HL-60 (cell line): ENCODE data around the gene MORN5.

Experiments
- DNase-seq, 2 experiments: peaks; one replicate each; pipeline ENCODE4 v3.0.0-alpha.2; 2010 to 2020; ENCODE audit warnings: low read depth in 1 of 2, low spot score in 1 of 2
- H3K27ac ChIP-seq: fragments of 250-450 bp; sonication (Bioruptor Pico); replicated peaks from 2 replicates; pipeline ENCODE4 v1.5.1; 2020; ENCODE audit warnings: mild to moderate bottlenecking, moderate library complexity
- H3K27me3 ChIP-seq: fragments of 250-450 bp; sonication (Bioruptor Pico); 2 replicates; pipeline ENCODE4 v1.5.1; 2021; ENCODE audit warnings: mild to moderate bottlenecking, moderate library complexity; ENCODE audit not compliant: insufficient read depth, poor library complexity, severe bottlenecking
- H3K4me3 ChIP-seq: replicated peaks from 2 replicates; pipeline ENCODE4 v1.5.1; 2011; ENCODE audit warnings: mild to moderate bottlenecking, control low read depth, low read length; ENCODE audit not compliant: insufficient read depth
- GABPA ChIP-seq: IDR thresholded peaks from 2 replicates; pipeline ENCODE4 v1.6.1; 2012; ENCODE audit warnings: low read depth
- POLR2AphosphoS5 ChIP-seq: IDR thresholded peaks from 2 replicates; pipeline ENCODE4 v1.6.1; 2012; ENCODE audit warnings: low read depth
- REST ChIP-seq: IDR thresholded peaks from 2 replicates; pipeline ENCODE4 v1.6.1; 2012; ENCODE audit warnings: low read depth; ENCODE audit not compliant: insufficient replicate concordance
- SPI1 ChIP-seq: IDR thresholded peaks from 2 replicates; pipeline ENCODE4 v1.6.1; 2012; ENCODE audit warnings: low read depth, mild to moderate bottlenecking, borderline replicate concordance
- TF ChIP-seq, protein P1 (sequence below): IDR thresholded peaks from one replicate; pipeline ENCODE4 v1.5.1; 2011; ENCODE audit warnings: low read length, control low read depth, inconsistent platforms; ENCODE audit not compliant: insufficient read depth

Gene MORN5

DNA sequence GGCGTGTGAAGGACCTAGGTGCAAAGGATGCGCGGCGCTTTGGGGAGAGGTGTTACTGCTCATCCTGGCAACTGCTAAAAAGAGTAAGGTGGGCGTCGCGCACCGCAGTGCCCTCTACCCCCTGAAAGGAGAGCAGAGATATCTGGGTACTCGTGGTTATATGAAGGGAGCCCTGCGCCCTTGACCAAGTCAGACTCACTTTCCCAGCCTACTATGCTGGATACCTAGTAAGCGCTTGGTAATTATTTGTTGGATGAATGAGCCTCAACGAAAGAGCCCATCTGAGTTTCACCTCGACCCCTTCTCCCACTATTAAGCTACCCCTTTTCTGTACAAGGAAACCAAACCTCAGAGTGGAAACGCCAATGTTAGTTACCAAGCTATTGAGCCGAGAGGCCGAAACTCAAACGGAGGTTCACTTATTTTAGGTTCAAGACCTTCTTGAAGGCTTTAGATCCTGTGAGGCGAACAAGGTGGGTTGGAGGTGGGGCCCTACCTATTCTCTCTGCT lies 61.0 kb downstream of the MORN5 start:
- TF ChIP-seq REST = no peak
- TF ChIP-seq, protein P1, sequence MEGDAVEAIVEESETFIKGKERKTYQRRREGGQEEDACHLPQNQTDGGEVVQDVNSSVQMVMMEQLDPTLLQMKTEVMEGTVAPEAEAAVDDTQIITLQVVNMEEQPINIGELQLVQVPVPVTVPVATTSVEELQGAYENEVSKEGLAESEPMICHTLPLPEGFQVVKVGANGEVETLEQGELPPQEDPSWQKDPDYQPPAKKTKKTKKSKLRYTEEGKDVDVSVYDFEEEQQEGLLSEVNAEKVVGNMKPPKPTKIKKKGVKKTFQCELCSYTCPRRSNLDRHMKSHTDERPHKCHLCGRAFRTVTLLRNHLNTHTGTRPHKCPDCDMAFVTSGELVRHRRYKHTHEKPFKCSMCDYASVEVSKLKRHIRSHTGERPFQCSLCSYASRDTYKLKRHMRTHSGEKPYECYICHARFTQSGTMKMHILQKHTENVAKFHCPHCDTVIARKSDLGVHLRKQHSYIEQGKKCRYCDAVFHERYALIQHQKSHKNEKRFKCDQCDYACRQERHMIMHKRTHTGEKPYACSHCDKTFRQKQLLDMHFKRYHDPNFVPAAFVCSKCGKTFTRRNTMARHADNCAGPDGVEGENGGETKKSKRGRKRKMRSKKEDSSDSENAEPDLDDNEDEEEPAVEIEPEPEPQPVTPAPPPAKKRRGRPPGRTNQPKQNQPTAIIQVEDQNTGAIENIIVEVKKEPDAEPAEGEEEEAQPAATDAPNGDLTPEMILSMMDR = no peak
- TF ChIP-seq SPI1 = no peak
- TF ChIP-seq POLR2AphosphoS5 = no peak
- no peak for TF ChIP-seq GABPA
- DNase-seq = no peak
- Histone ChIP-seq H3K27ac (no peak overlapping the region), H3K4me3 (no peak overlapping the region), H3K27me3 (peaks cover 58% of the 10 kb centered on the region)

DNA sequence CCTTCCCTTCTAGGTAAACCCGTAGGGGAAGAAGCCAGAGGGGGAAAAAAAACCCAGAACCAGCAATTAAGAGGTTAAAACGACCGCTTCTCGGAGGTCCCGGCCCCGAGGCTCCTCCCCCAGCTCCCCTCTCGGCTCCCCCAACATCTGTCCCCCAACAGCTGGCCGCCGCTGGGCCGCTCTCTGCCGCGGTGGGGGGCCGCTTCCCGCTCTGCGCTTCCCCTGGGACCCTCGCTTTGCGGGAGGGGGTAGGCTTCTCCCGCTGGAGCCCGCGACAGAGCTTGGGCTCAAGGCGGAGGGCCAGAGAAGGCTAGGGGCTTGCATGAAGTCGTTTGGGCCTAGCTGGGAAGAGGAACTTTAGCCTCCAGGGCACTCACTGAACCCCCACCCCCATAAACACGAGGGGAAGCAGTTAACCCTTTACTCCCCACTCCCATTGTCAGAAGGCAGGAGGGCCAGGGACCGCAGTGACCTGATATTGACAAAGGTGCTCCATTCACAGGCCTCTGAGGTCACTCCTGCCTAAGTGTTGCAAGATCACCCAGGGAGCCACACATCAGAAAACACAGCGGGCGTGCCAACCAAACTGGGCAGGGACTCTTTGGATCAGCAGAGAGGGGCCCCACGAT lies 61.6 kb downstream of the MORN5 start:
- TF ChIP-seq GABPA (no peak), REST (no peak), POLR2AphosphoS5 (no peak), SPI1 (no peak)
- TF ChIP-seq, protein P1 = no peak
- no peak overlapping the region for H3K27ac ChIP-seq
- no peak for DNase-seq
- H3K27me3 ChIP-seq = peaks cover 64% of the 10 kb centered on the region
- no peak overlapping the region for H3K4me3 ChIP-seq

GRCh38 chr9:122222791-122223190 lies 63.1 kb downstream of the MORN5 start:
- DNase-seq = no peak
- no peak for TF ChIP-seq POLR2AphosphoS5
- TF ChIP-seq, protein P1 = no peak
- no peak for TF ChIP-seq GABPA
- TF ChIP-seq REST = no peak
- no peak for TF ChIP-seq SPI1
- Histone ChIP-seq H3K27me3 (peaks cover 78% of the 10 kb centered on the region), H3K27ac (no peak overlapping the region), H3K4me3 (no peak overlapping the region)
